CMK (cell line): ENCODE results near the gene SLC27A5.
"Not testable (repeated sequence)": the region's sequence is repeated elsewhere in the genome, so short reads cannot be mapped to it uniquely, and the experiment has no call there.

Source experiments
- DNase-seq: peaks from one replicate; pipeline ENCODE4 v3.0.0-alpha.2; 2010; ENCODE audit warnings: low read depth

The SLC27A5 gene

DNA sequence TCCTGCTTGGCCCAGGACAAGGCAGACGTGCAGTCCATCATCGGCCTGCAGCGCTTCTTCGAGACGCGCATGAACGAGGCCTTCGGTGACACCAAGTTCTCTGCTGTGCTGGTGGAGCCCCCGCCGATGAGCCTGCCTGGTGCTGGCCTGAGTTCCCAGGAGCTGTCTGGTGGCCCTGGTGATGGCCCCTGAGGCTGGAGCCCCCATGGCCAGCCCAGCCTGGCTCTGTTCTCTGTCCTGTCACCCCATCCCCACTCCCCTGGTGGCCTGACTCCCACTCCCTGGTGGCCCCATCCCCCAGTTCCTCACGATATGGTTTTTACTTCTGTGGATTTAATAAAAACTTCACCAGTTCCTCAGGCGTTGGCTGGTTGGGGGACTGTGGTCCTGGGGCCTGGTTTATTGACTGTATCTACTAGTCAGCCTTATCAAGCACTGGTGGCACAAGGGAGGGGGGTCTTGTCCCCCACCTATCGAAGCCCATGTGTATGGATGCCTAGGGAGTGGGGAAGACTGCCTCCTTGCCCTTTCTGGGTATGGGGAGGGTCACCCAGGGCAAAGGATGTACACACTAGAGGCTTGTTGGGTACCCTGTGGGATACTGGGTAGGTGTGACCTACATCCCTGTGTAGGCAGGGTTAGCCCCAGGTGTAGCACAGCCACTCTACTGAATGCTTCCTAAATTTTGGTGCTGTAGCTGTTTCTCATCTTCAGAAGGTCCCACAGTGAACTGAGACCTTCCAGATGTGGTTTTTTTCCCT, 38.8 kb upstream of the SLC27A5 start:
- DNase-seq = no peak

GRCh38 chr19:58549664-58550361, 38.0 kb upstream of the SLC27A5 start:
- no peak for DNase-seq

- no peak for DNase-seq
These were observed 37.3 kb upstream of the SLC27A5 start for GRCh38 chr19:58548859-58549663.

DNA sequence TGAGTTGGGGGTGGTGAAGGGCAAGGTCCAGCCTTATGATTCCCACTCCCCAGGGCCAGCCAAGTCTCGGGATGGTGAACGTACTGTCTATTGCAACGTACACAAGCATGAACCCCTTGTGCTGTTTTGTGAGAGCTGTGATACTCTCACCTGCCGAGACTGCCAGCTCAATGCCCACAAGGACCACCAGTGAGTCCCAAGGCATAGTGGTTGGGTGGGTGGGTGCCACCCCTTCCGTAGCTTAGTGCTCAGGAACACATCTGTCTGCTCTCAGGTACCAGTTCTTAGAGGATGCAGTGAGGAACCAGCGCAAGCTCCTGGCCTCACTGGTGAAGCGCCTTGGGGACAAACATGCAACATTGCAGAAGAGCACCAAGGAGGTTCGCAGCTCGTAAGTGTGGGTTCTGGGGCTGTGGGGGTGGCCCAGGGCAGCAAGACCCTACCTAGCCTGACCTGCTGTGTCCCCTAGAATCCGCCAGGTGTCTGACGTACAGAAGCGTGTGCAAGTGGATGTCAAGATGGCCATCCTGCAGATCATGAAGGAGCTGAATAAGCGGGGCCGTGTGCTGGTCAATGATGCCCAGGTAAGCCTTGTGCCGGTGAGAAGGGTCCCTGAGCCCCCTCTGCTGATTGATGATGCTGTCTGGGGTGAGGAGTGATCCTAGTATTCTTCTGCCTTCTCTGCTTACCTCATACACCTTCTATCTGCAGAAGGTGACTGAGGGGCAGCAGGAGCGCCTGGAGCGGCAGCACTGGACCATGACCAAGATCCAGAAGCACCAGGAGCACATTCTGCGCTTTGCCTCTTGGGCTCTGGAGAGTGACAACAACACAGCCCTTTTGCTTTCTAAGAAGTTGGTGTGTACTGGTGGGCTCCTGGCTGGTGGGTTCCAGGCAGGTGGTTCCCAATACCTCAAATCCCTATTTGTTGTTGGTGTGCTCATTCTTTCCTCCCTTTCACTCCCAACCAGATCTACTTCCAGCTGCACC, 35.8 kb upstream of the SLC27A5 start:
- DNase-seq = no peak

DNA sequence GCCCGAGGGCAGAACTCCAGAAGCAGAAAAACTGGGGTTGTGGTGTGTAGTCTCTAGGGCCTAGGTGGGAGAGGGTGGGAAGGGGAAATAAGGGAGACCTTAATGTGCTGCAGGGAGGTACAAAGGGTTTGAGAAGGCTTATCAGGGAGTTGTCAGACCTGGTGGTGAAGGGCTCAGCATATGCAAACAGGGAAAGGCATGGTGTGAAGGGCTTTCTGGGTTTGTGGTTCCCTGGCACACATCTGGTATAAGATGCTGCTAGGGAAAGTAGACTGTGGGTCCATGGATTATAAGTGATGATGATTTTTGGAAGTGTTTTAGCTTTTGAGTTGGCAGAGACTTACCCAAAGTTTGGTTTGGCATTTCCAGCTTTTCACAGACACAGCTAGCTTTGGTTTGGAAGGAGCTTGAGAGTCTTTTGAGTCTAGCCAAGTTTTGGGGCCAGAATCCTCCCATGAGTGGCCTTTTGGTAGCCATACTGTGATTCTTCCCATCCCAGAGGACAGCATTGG, 34.3 kb upstream of the SLC27A5 start:
- DNase-seq = no peak

GRCh38 chr19:58545286-58546018, 33.7 kb upstream of the SLC27A5 start:
- no peak for DNase-seq

- no peak for DNase-seq
These were observed 32.9 kb upstream of the SLC27A5 start for GRCh38 chr19:58544591-58545285.

DNA sequence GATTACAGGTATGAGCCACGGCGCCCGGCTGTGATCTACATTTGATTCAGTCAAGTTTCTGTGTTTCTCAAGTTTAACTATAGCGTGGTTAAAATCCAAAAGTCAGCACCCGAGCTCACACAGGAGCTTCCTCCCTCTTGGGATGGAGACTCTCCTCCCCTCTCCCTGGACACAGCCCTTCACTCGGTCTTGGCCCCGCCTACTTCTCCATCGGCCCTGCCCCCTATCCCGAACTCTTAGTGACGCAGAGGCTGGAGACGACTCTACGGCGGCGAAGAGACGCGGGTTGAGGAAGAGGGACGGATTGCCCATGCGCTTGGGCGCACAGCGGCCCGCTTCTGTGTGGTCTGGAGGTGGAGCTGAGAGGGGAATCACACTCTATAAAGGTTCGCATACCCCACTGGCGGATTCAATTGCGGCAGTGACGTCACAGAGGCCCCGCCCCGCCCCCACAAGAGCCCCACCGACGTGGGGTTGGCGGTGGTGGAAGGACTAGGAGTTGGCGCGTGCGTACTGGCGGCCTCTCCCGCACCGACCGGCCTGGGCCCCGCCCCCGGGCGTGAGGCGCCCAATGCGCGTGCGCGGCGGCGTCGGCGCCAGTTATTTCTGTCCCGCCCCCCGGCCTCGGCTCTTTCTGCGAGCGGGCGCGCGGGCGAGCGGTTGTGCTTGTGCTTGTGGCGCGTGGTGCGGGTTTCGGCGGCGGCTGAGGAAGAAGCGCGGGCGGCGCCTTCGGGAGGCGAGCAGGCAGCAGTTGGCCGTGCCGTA, 32.2 kb upstream of the SLC27A5 start, which contains the start of gene TRIM28:
TRIM28 (plus strand) TSS at position 239 of the 765 bp plus-strand sequence. CDS start 694 bp downstream, outside the sequence.
- peak; percentile 99 for DNase-seq

DNA sequence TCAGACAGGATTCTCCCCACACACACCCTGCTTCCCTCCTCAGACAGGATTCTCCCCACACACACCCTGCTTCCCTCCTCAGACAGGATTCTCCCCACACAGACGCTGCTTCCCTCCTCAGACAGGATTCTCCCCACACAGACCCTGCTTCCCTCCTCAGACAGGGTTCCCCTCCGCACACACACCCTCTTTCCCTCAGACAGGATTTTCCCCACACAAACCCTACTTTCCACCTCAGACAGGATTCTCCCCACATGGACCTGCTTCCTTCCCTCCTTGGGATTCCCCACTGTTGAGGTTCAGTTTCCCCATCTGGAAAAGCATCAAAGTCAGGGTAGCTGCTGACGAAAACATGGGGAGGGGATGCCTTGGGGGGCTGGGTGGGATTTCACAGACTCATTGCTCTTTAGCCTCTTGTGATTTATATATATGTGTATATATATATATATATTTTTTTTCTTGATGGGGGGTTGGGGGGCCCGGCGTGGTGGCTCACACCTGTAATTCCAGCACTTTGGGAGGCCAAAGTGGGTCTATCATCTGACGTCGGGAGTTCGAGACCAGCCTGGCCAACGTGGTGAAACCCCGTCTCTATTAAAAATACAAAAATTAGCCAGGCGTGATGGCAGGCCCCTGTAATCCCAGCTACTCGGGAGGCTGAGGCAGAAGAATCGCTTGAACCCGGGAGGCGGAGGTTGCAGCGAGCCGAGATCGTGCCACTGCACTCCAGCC, 31.0 kb upstream of the SLC27A5 start:
- DNase-seq = not testable (repeated sequence)

DNA sequence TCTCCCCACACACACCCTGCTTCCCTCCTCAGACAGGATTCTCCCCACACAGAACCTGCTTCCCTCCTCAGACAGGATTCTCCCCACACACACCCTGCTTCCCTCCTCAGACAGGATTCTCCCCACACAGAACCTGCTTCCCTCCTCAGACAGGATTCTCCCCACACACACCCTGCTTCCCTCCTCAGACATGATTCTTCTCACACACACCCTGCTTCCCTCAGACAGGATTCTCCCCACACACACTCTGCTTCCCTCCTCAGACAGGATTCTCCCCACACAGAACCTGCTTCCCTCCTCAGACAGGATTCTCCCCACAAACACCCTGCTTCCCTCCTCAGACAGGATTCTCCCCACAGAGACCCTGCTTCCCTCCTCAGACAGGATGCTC, 27.4 kb upstream of the SLC27A5 start:
- not testable (repeated sequence) for DNase-seq

- DNase-seq = peak; percentile 89
These were observed 26.7 kb upstream of the SLC27A5 start for GRCh38 chr19:58538257-58539168.

DNA sequence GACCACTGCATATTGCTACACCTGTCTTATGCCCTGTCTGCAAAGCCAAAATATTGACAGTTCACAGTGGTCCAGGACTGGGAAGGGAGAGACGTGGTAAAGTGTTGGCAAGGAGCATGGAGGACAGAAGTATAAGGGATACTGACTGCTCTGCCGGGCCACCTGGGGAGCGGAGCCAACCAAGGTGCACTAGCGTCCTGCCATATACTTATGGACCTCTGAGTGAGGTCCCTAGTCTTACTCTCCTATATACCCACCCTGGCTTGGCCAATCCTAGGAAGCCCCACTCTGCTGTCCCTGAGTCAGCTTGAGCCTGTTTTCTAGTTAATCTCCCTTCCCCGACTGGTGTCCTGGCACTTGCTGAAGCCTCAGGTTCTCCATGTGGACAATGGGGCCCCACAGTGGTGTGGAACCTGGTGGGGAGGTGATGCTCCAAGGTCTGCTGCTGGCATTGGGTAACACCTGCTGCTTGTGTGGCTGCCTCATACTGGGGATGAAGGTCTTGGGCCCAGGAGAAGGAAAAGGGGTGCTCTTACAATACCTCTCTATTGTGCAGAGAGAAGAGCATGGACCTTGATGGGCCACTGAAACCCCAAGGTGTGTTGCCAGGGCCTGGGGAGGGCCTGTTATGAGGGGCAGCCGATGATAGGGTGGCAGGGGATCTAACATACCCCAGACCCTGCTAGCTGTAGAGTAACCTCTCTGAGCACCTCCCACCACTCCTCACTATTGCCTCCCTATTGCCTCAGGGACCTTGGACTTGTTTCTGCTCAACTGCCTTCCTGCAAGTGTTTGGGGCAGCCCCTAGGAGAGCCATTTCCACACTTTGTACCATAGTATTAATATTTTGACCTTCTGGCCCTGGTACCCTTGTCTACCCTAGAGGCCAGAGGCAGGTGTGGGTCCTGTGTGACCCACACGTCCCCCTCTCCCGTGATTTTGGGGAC, 25.3 kb upstream of the SLC27A5 start:
- no peak for DNase-seq

DNA sequence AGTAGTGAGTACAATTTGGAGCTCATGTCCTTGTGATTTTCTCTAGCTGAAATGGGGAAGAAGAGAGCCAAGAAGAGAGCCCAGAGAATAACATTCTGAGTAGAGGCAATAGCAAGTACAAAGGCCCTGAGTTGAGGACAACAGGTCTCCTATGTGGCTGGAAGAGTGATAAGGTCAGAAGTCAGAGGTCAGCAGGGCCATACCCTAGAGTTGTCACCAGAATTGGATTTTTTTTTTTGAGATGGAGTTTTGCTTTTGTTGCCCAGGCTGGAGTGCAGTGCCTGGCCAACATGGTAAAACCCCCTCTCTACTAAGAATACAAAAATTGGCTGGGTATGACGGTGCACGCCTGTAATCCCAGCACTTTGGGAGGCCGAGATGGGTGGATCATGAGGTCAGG, 24.1 kb upstream of the SLC27A5 start:
- no peak for DNase-seq

GRCh38 chr19:58531034-58531840, 19.4 kb upstream of the SLC27A5 start:
- no peak for DNase-seq

DNA sequence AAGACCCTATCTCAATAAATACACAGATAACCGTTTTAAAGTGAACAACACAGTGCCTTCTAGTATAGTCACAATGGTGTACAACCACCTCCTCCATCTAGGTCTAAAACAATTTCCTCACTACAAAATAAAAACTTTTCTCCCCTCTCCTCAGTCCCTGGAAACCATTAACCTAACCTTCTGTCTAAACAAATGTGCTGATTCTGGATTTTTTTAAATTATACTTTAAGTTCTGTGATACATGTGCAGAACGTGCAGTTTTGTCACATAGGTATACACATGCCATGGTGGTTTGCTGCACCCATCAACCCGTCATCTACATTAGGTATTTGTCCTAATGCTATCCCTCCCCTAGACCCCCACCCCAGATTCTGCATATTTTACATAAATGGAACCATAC, 17.6 kb upstream of the SLC27A5 start:
- no peak for DNase-seq
